ENCODE results near the gene METTL18.
"Not testable (repeated sequence)": the region's sequence is repeated elsewhere in the genome, so short reads cannot be mapped to it uniquely, and the experiment has no call there.

METTL18 gene

GRCh38 chr1:169794530-169795416 is at the start of gene METTL18:
METTL18 (minus strand) TSS chr1:169794907; CDS start chr1:169793695, 1,212 bp downstream.
- DNase-seq = peak; percentile 95

- no peak for DNase-seq
Observed at GRCh38 chr1:169838942-169839341, 44.2 kb upstream of the METTL18 start.

- DNase-seq = no peak
Observed at GRCh38 chr1:169836198-169836597, 41.5 kb upstream of the METTL18 start.

GRCh38 chr1:169835647-169836046 is 40.9 kb upstream of the METTL18 start:
- DNase-seq = no peak

- no peak for DNase-seq
Observed at GRCh38 chr1:169834869-169835268, 40.2 kb upstream of the METTL18 start.

GRCh38 chr1:169833179-169833901 is 38.6 kb upstream of the METTL18 start:
- no peak for DNase-seq

- DNase-seq = no peak
Observed at GRCh38 chr1:169829671-169830070, 35.0 kb upstream of the METTL18 start.

GRCh38 chr1:169824153-169824552 is 29.4 kb upstream of the METTL18 start:
- DNase-seq = no peak

- no peak for DNase-seq
Observed at GRCh38 chr1:169821500-169821899, 26.8 kb upstream of the METTL18 start.

GRCh38 chr1:169816617-169817016 is 21.9 kb upstream of the METTL18 start:
- DNase-seq = no peak

GRCh38 chr1:169814265-169814664 is 19.6 kb upstream of the METTL18 start:
- DNase-seq = no peak

GRCh38 chr1:169812131-169812530 is 17.4 kb upstream of the METTL18 start:
- DNase-seq = no peak

- DNase-seq = not testable (repeated sequence)
Observed at GRCh38 chr1:169811418-169812035, 16.8 kb upstream of the METTL18 start.

- peak; percentile 64 for DNase-seq
Observed at GRCh38 chr1:169809370-169810095, 14.8 kb upstream of the METTL18 start.

- no peak for DNase-seq
Observed at GRCh38 chr1:169804941-169805340, 10.2 kb upstream of the METTL18 start.

- no peak for DNase-seq
Observed at GRCh38 chr1:169802888-169803287, 8.2 kb upstream of the METTL18 start.

GRCh38 chr1:169797281-169797680 is 2.6 kb upstream of the METTL18 start:
- DNase-seq = no peak

- DNase-seq = no peak
Observed at GRCh38 chr1:169796274-169796810, 1.6 kb upstream of the METTL18 start.

GRCh38 chr1:169795687-169796086 is 980 bp upstream of the METTL18 start:
- no peak for DNase-seq

GRCh38 chr1:169793730-169794129 is 977 bp downstream of the METTL18 start:
- DNase-seq = no peak

GRCh38 chr1:169788402-169788801 is 6.3 kb downstream of the METTL18 start:
- no peak for DNase-seq

- no peak for DNase-seq
Observed at GRCh38 chr1:169786974-169787373, 7.7 kb downstream of the METTL18 start.

- DNase-seq = no peak
Observed at GRCh38 chr1:169785267-169785666, 9.4 kb downstream of the METTL18 start.

All from CD4-positive, alpha-beta T cell treated with Interleukin-17A for 1 hour (primary cell).